ES-I3 (cell line): Measurements from ENCODE around the gene CD276.
"Not testable (repeated sequence)": the region's sequence is repeated elsewhere in the genome, so short reads cannot be mapped to it uniquely, and the experiment has no call there.

Experiments used
- H3K36me3 ChIP-seq: 2 replicates; pipeline ENCODE4 v1.6.1; 2013; ENCODE audit warnings: mild to moderate bottlenecking, low read length, control low read depth, moderate library complexity; ENCODE audit not compliant: insufficient read depth
- H3K4me1 ChIP-seq: 2 replicates; pipeline ENCODE4 v1.6.1; 2013; ENCODE audit warnings: mild to moderate bottlenecking, control low read depth, low read length; ENCODE audit not compliant: insufficient read depth
- H3K9ac ChIP-seq: 2 replicates; pipeline ENCODE4 v1.6.1; 2013; ENCODE audit warnings: low read depth, mild to moderate bottlenecking, low read length, moderate library complexity
- H3K9me3 ChIP-seq: 2 replicates; pipeline ENCODE4 v1.6.1; 2013; ENCODE audit warnings: mild to moderate bottlenecking, low read length, moderate library complexity; ENCODE audit not compliant: control insufficient read depth, insufficient read depth

The CD276 gene

GRCh38 chr15:73695773-73696640 lies 11.8 kb downstream of the CD276 start:
- Histone ChIP-seq H3K9ac (no peak overlapping the region), H3K9me3 (no peaks in the 10 kb centered on the region), H3K36me3 (peaks cover 3% of the 10 kb centered on the region), H3K4me1 (peaks cover 34% of the 10 kb centered on the region)

- Histone ChIP-seq H3K4me1 (peaks cover 28% of the 10 kb centered on the region), H3K9ac (no peak overlapping the region), H3K9me3 (no peaks in the 10 kb centered on the region), H3K36me3 (peaks cover 3% of the 10 kb centered on the region)
Observed at GRCh38 chr15:73696641-73697001, 12.4 kb downstream of the CD276 start.

GRCh38 chr15:73697033-73697467 lies 12.9 kb downstream of the CD276 start:
- peaks cover 24% of the 10 kb centered on the region for H3K4me1 ChIP-seq
- H3K9ac ChIP-seq = no peak overlapping the region

GRCh38 chr15:73699249-73700040 lies 15.3 kb downstream of the CD276 start:
- H3K36me3 ChIP-seq = 0 out of 2 replicates have a peak, but pooled peaks cover 3% of the 10 kb centered on the region
- H3K9me3 ChIP-seq = no peaks in the 10 kb centered on the region
- H3K4me1 ChIP-seq = peaks cover 22% of the 10 kb centered on the region
- no peak overlapping the region for H3K9ac ChIP-seq

More at GRCh38 chr15:73697033-73697467, 12.9 kb downstream of the CD276 start:
- no peaks in the 10 kb centered on the region for H3K9me3 ChIP-seq
- peaks cover 3% of the 10 kb centered on the region for H3K36me3 ChIP-seq

- 0 out of 2 replicates have a peak, but pooled peaks cover 5% of the 10 kb centered on the region for H3K36me3 ChIP-seq
- H3K9ac ChIP-seq = no peak overlapping the region
- H3K4me1 ChIP-seq = peaks cover 14% of the 10 kb centered on the region
Observed at GRCh38 chr15:73700041-73700842, 16.1 kb downstream of the CD276 start.

GRCh38 chr15:73702311-73703239 lies 18.4 kb downstream of the CD276 start:
- H3K4me1 ChIP-seq, H3K9me3 ChIP-seq, H3K9ac ChIP-seq, H3K36me3 ChIP-seq: not testable (repeated sequence)

More at GRCh38 chr15:73700041-73700842, 16.1 kb downstream of the CD276 start:
- no peaks in the 10 kb centered on the region for H3K9me3 ChIP-seq

GRCh38 chr15:73703601-73704000 lies 19.4 kb downstream of the CD276 start:
- H3K36me3 ChIP-seq = peaks cover 14% of the 10 kb centered on the region
- H3K4me1 ChIP-seq, H3K9ac ChIP-seq, H3K9me3 ChIP-seq: not testable (repeated sequence)

- H3K36me3 ChIP-seq = peaks cover 14% of the 10 kb centered on the region
- not testable (repeated sequence) for H3K9me3 ChIP-seq, H3K9ac ChIP-seq, H3K4me1 ChIP-seq
Observed at GRCh38 chr15:73704142-73704868, 20.1 kb downstream of the CD276 start.

GRCh38 chr15:73704869-73705645 lies 20.9 kb downstream of the CD276 start:
- no peak overlapping the region for H3K9ac ChIP-seq
- H3K9me3 ChIP-seq = no peaks in the 10 kb centered on the region
- peaks cover 14% of the 10 kb centered on the region for H3K36me3 ChIP-seq
- no peaks in the 10 kb centered on the region; the same call in 1 of the 2 replicates for H3K4me1 ChIP-seq

GRCh38 chr15:73708691-73709090 lies 24.5 kb downstream of the CD276 start:
- H3K4me1 ChIP-seq = no peaks in the 10 kb centered on the region; the same call in 1 of the 2 replicates
- H3K36me3 ChIP-seq = peaks cover 14% of the 10 kb centered on the region
- H3K9ac ChIP-seq = no peak overlapping the region
- no peaks in the 10 kb centered on the region for H3K9me3 ChIP-seq

GRCh38 chr15:73709241-73709640 lies 25.1 kb downstream of the CD276 start:
- Histone ChIP-seq H3K9me3 (no peaks in the 10 kb centered on the region), H3K4me1 (no peaks in the 10 kb centered on the region; the same call in 1 of the 2 replicates), H3K9ac (no peak overlapping the region), H3K36me3 (peaks cover 13% of the 10 kb centered on the region)

- Histone ChIP-seq H3K36me3 (peaks cover 10% of the 10 kb centered on the region), H3K9ac (no peak overlapping the region)
Observed at GRCh38 chr15:73709686-73710085, 25.5 kb downstream of the CD276 start.

More at GRCh38 chr15:73709686-73710085, 25.5 kb downstream of the CD276 start:
- H3K4me1 ChIP-seq = no peaks in the 10 kb centered on the region
- H3K9me3 ChIP-seq = no peaks in the 10 kb centered on the region
